Left lung (tissue), 10 donors: ENCODE results near the gene MUC12. TPM values are rescaled to one million over a fixed set of nuclear protein-coding genes. Genes with fewer than 3 reads are reported as not detected.
"Not testable (repeated sequence)": the region's sequence is repeated elsewhere in the genome, so short reads cannot be mapped to it uniquely, and the experiment has no call there.

Source experiments
- ATAC-seq: fragments of 200-7000 bp; cut with Tn5 transposase; one replicate; pipeline ENCODE4 v1.9.1; 2020; ENCODE audit warnings: moderate library complexity
- DNase-seq, 4 donors: peaks; one replicate each; pipeline ENCODE4 v3.0.0-alpha.2; 2013 to 2020
- H3K27ac ChIP-seq, 2 donors: fragments of 200-600 bp; sonication (generic) in 1 of 2; one replicate each; pipeline versions ENCODE4 v1.5.0 to v1.8.0; 2020 to 2021
- H3K27me3 ChIP-seq, 2 donors: fragments of 200-600 bp; sonication (generic) in 1 of 2; one replicate each; pipeline versions ENCODE4 v1.5.0 to v1.8.0; 2020 to 2021
- H3K36me3 ChIP-seq, 2 donors: fragments of 200-600 bp; sonication (generic) in 1 of 2; one replicate each; pipeline versions ENCODE4 v1.5.0 to v1.8.0; 2020 to 2021
- H3K4me1 ChIP-seq, 2 donors: fragments of 200-600 bp; one replicate each; pipeline ENCODE4 v1.8.0; 2021
- H3K4me3 ChIP-seq, 2 donors: fragments of 200-600 bp; sonication (generic) in 1 of 2; one replicate each; pipeline versions ENCODE4 v1.5.0 to v1.8.0; 2020 to 2021; ENCODE audit warnings: mild to moderate bottlenecking in 1 of 2
- H3K9me3 ChIP-seq, 2 donors: fragments of 200-600 bp; sonication (generic) in 1 of 2; one replicate each; pipeline versions ENCODE4 v1.5.0 to v1.8.0; 2020 to 2021
- CTCF ChIP-seq, 2 donors: fragments of 200-600 bp; sonication (generic) in 1 of 2; IDR thresholded peaks; one replicate each; pipeline versions ENCODE4 v1.5.0 to v1.8.0; 2021; ENCODE audit warnings: antibody characterized with exemption in 2 of 2
- intact Hi-C, 2 donors: fragments of 100-400 bp; cut with DNase I; formaldehyde crosslinking; loops; one replicate each; pipeline versions ENCODE4 v1.11.2 to v1.14.2; 2022
- polyA plus RNA-seq, 6 donors: library from polyadenylated mRNA; unstranded; fragments of 120-200 nt; gene quantifications; one replicate each; pipeline ENCODE4 v1.2.1, GENCODE V29; 2013; ENCODE audit not compliant: insufficient read length in 6 of 6
- total RNA-seq, 2 donors: library from RNA; stranded (reverse); fragmentation: NEBNext Ultra II Directional; extraction: Animal tissue kit (Norgen Biotek cat#: 25700); gene quantifications; one replicate each; pipeline ENCODE4 v1.2.1, GENCODE V29; 2021
- donor health status: DM: no; HTN: yes; CAD: no.
- donor health status: DM: no; HTN: no; CAD: no.

Gene MUC12
- total and polyA plus RNA-seq, 8 donors: 0.44 to 2.0 (median 1.2) TPM

- H3K9me3 ChIP-seq: no peaks in the 10 kb centered on the region
- no peak for DNase-seq
- intact Hi-C loops: no loop called here
Measured at GRCh38 chr7:100975371-100975821, 6.0 kb downstream of the MUC12 start.

DNA sequence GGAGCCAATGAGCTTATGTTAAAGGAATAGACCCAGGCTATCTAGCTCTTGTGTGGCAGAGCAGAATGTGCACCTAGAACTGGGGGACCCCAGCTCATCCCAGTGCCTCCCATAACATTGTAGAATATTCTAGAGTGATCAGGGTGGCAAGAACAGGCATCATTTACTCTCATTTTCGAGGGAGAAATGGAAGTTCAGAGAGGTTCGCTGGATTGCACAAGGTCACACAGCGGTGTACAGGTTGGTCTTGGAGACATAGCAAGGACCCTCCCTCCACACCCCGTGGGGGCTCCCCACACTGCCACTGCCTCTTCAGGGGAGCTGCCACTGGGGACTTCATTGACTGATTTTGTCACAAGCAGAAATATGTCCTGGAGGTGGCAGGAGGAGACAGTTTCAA lies 8.9 kb downstream of the MUC12 start:
- ATAC-seq (no peak), DNase-seq (no peak)
- H3K27ac ChIP-seq: no peak overlapping the region
- no peak overlapping the region for H3K4me3 ChIP-seq
- peaks cover 0 to 7% of the 10 kb centered on the region in 2 donors for H3K27me3 ChIP-seq
- H3K9me3 ChIP-seq: no peaks in the 10 kb centered on the region
- H3K4me1 ChIP-seq: no peaks in the 10 kb centered on the region
- intact Hi-C loops: no loop called here
- TF ChIP-seq CTCF (IDR thresholded peaks at IDR 0.05): no peak
- H3K36me3 ChIP-seq: no peaks in the 10 kb centered on the region

More at GRCh38 chr7:100975371-100975821, 6.0 kb downstream of the MUC12 start:
- H3K4me3 ChIP-seq: no peak overlapping the region
- TF ChIP-seq CTCF (IDR thresholded peaks at IDR 0.05): no peak
- no peak overlapping the region for H3K27ac ChIP-seq
- H3K36me3 ChIP-seq: no peaks in the 10 kb centered on the region
- no peak for ATAC-seq
- H3K27me3 ChIP-seq: peaks cover 0 to 25% of the 10 kb centered on the region in 2 donors
- no peaks in the 10 kb centered on the region for H3K4me1 ChIP-seq

GRCh38 chr7:100983451-100984187 lies 14.3 kb downstream of the MUC12 start:
- no peak for TF ChIP-seq CTCF (IDR thresholded peaks at IDR 0.05)
- no peak overlapping the region for H3K4me3 ChIP-seq
- no peaks in the 10 kb centered on the region for H3K9me3 ChIP-seq
- H3K27ac ChIP-seq: no peak overlapping the region
- intact Hi-C loops: no loop called here
- H3K36me3 ChIP-seq: no peaks in the 10 kb centered on the region
- DNase-seq (no peak), ATAC-seq (peak; percentile 81)
- peaks cover 0 to 4% of the 10 kb centered on the region in 2 donors for H3K27me3 ChIP-seq
- no peaks in the 10 kb centered on the region for H3K4me1 ChIP-seq

DNA sequence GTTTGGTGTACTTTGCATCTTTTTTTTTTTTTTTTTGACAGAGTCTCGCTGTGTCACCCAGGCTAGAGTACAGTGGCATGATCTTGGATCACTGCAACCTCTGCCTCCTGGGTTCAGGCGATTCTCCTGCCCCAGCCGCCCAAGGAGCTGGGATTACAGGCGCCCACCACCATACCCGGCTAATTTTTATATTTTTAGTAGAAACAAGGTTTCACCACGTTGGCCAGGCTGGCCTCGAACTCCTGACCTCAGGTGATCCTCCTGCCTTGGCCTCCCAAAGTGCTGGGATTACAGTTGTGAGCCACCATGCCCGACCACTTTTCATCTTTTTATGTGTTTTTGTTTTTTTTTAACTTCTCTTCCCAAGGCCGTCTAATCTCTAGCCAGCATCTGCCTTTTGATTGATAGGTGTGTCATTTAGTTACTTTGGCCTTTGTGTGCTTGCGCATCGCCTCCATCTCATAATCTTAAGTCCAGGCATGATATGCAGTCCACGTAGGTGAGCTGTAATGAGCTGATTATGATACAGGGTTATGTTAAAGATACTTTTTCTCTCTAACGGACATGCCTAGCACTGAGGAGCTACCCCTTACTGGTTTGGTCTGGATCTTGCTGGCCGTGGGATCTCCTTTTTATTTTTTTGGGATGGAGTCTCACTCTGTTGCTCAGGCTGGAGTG lies 15.0 kb downstream of the MUC12 start:
- H3K4me3 ChIP-seq, H3K9me3 ChIP-seq, ATAC-seq, H3K27ac ChIP-seq, intact Hi-C loops, H3K4me1 ChIP-seq, DNase-seq, H3K36me3 ChIP-seq, H3K27me3 ChIP-seq: not testable (repeated sequence)

DNA sequence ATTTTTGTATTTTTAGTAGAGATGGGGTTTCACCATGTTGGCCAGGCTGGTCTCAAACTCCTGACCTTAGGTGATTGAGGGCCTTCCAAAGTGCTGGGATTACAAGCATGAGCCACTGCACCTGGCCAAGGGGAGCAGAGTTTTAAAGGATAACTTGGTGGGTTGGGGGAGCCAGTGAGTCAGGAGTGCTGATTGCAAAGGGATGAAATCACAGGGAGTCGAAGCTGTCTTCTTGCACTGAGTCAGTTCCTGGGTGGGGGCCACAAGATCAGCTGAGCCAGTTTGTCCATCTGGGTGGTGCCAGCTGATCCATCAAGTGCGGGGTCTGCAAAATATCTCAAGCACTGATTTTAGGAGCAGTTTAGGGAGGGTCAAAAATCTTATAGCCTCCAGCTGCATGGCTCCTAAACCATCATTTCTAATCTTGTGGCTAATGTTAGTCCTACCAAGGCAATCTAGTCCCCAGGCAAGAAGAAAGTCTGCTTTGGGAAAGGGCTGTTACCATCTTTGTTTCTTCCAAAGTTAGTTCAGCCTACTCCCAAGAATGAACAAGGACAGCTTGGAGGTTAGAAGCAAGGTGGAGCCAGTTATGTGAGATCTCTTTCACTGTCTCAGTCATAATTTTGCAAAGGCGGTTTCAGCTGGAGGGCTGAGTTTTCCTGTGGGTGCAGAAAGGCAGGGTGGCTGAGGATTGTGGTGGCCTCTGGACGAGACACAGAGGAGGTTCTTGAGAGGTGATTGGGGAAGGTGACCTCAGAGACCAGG lies 15.8 kb downstream of the MUC12 start:
- H3K4me3 ChIP-seq, DNase-seq, H3K27me3 ChIP-seq, ATAC-seq, H3K36me3 ChIP-seq, H3K9me3 ChIP-seq, intact Hi-C loops, H3K27ac ChIP-seq, H3K4me1 ChIP-seq: not testable (repeated sequence)

- Histone ChIP-seq H3K4me3 (no peak overlapping the region), H3K27me3 (no peaks in the 10 kb centered on the region), H3K4me1 (no peaks in the 10 kb centered on the region), H3K36me3 (no peaks in the 10 kb centered on the region), H3K9me3 (peaks cover 0 to 2% of the 10 kb centered on the region in 2 donors), H3K27ac (no peak overlapping the region)
- DNase-seq: no peak
- intact Hi-C loops: no loop called here
- no peak for ATAC-seq
- no peak for TF ChIP-seq CTCF (IDR thresholded peaks at IDR 0.05)
Measured at GRCh38 chr7:100991631-100992030, 22.3 kb downstream of the MUC12 start.

- H3K9me3 ChIP-seq, intact Hi-C loops, H3K27ac ChIP-seq, ATAC-seq, H3K4me1 ChIP-seq, H3K27me3 ChIP-seq, DNase-seq, H3K4me3 ChIP-seq, H3K36me3 ChIP-seq: not testable (repeated sequence)
Measured at GRCh38 chr7:100992280-100992679, 22.9 kb downstream of the MUC12 start.

DNA sequence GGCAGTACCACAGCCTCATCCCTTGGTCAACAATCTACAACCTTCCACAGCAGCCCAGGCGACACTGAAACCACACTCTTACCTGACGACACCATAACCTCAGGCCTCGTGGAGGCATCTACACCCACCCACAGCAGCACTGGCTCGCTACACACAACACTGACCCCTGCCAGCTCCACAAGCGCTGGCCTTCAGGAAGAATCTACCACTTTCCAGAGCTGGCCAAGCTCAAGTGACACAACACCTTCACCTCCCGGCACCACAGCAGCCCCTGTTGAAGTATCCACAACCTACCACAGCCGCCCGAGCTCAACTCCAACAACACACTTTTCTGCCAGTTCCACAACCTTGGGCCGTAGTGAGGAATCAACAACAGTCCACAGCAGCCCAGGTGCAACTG lies 25.3 kb downstream of the MUC12 start:
- H3K9me3 ChIP-seq, DNase-seq, H3K27me3 ChIP-seq, H3K4me3 ChIP-seq, H3K27ac ChIP-seq, H3K36me3 ChIP-seq, ATAC-seq, H3K4me1 ChIP-seq, intact Hi-C loops: not testable (repeated sequence)
